ENCODE measurements around the gene CATSPERD.
"Not testable (repeated sequence)": the region's sequence is repeated elsewhere in the genome, so short reads cannot be mapped to it uniquely, and the experiment has no call there.

CATSPERD gene

GRCh38 chr19:5686647-5687359 lies 33.6 kb upstream of the CATSPERD start:
- peak; percentile 79 for DNase-seq (ENCODE audit: extremely low read depth, low read depth)
- TF ChIP-seq, protein P1, sequence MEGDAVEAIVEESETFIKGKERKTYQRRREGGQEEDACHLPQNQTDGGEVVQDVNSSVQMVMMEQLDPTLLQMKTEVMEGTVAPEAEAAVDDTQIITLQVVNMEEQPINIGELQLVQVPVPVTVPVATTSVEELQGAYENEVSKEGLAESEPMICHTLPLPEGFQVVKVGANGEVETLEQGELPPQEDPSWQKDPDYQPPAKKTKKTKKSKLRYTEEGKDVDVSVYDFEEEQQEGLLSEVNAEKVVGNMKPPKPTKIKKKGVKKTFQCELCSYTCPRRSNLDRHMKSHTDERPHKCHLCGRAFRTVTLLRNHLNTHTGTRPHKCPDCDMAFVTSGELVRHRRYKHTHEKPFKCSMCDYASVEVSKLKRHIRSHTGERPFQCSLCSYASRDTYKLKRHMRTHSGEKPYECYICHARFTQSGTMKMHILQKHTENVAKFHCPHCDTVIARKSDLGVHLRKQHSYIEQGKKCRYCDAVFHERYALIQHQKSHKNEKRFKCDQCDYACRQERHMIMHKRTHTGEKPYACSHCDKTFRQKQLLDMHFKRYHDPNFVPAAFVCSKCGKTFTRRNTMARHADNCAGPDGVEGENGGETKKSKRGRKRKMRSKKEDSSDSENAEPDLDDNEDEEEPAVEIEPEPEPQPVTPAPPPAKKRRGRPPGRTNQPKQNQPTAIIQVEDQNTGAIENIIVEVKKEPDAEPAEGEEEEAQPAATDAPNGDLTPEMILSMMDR (IDR thresholded peaks at IDR 0.05; ENCODE audit: low read depth, low read length) = peak; percentile 86

- TF ChIP-seq, protein P1 (IDR thresholded peaks at IDR 0.05; ENCODE audit: low read depth, low read length) = no peak
- no peak for DNase-seq (ENCODE audit: extremely low read depth, low read depth)
Measured at GRCh38 chr19:5687360-5688198, 32.9 kb upstream of the CATSPERD start.

DNA sequence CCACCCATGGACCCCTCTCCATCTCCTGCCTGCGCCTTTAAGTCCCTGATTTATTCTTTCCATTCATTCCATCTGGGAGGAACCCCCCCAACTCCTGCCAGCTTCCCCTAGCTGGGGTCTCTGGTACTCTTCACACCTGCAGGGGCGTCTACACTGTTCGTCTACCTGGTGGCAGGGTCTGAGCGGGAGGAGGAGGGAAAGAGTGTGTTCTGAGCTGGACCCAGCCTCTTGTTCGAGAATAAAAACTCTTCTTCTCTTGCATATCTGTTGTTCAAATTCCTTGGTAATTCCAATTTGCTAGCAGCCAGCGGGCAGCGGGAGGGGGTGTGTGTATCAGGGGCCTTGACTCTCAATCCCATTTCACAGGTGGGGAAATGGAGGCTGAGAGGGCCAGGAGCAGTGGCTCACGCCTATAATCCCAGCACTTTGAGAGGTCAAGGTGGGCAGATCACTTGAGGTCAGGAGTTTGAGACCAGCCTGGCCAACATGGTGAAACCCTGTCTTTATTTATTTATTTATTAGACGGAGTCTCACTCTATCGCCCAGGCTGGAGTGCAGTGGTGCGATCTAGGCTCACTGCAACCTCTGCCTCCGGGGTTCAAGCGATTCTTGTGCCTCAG lies 32.1 kb upstream of the CATSPERD start:
- not testable (repeated sequence) for DNase-seq (ENCODE audit: extremely low read depth, low read depth)

GRCh38 chr19:5690125-5690954 lies 30.1 kb upstream of the CATSPERD start, which contains the start of gene RPL36:
Gene RPL36 (plus strand): TSS chr19:5690295. CDS start chr19:5690508, 213 bp downstream.
- peak; percentile 92 for DNase-seq (ENCODE audit: extremely low read depth, low read depth)
- TF ChIP-seq, protein P1 (IDR thresholded peaks at IDR 0.05; ENCODE audit: low read depth, low read length) = peak; percentile 93

- TF ChIP-seq, protein P1 (IDR thresholded peaks at IDR 0.05; ENCODE audit: low read depth, low read length) = no peak
- peak; percentile 28 for DNase-seq (ENCODE audit: extremely low read depth, low read depth)
Measured at GRCh38 chr19:5690955-5691821, 29.2 kb upstream of the CATSPERD start.

- TF ChIP-seq, protein P1 (IDR thresholded peaks at IDR 0.05; ENCODE audit: low read depth, low read length) = no peak
- DNase-seq (ENCODE audit: extremely low read depth, low read depth) = no peak
Measured at GRCh38 chr19:5691822-5692722, 28.4 kb upstream of the CATSPERD start.
